IMR-90 (cell line): Measurements from ENCODE around the gene B3GAT3. TPM values are rescaled to one million over a fixed set of nuclear protein-coding genes. Genes with fewer than 3 reads are reported as not detected.

Source experiments
- ATAC-seq: fragments of 200-7000 bp; cut with Tn5 transposase; 2 replicates; pipeline ENCODE4 v1.9.1; 2020; ENCODE audit warnings: low read depth, mild to moderate bottlenecking, moderate library complexity
- BruUV-seq: library from RNA; stranded (reverse); fragments of 400-500 nt; replicated peaks from 2 replicates; lab custom pipeline; 2021; lab: Mats Ljungman, UMichigan
- CTCF ChIA-PET: fragments of 300-600 bp; formaldehyde crosslinking; extraction: SDS; loops from one replicate; lab custom pipeline; 2021; ENCODE audit warnings: antibody characterized with exemption; lab: Yijun Ruan, JAX
- POLR2A ChIA-PET: fragments of 300-600 bp; sonication (Branson Sonifier 250); formaldehyde crosslinking; loops from one replicate; lab custom pipeline; 2022; ENCODE audit warnings: antibody characterized with exemption; ENCODE audit not compliant: unreplicated experiment; lab: Charles Lee
- DNase-seq: peaks from one replicate; pipeline ENCODE4 v3.0.0; 2013
- H2AFZ ChIP-seq: replicated peaks from 2 replicates; pipeline ENCODE3; 2013; ENCODE audit warnings: low read length, mild to moderate bottlenecking; ENCODE audit not compliant: poor library complexity
- H2AK5ac ChIP-seq: 2 replicates; pipeline ENCODE4 v1.6.1; 2013; ENCODE audit warnings: low read depth, low read length, inconsistent platforms
- H2AK9ac ChIP-seq: replicated peaks from 2 replicates; pipeline ENCODE3; 2013; ENCODE audit warnings: mild to moderate bottlenecking, low read depth, low read length, moderate library complexity; ENCODE audit not compliant: poor library complexity
- H2BK120ac ChIP-seq: 2 replicates; pipeline ENCODE4 v1.6.1; 2013; ENCODE audit warnings: low read depth, low read length, inconsistent platforms
- H2BK15ac ChIP-seq: 3 replicates; pipeline ENCODE4 v1.6.1; 2013; ENCODE audit warnings: low read depth, low read length, inconsistent platforms
- H2BK20ac ChIP-seq: 2 replicates; pipeline ENCODE4 v1.6.1; 2013; ENCODE audit warnings: low read depth, mild to moderate bottlenecking, inconsistent platforms, low read length, moderate library complexity
- H2BK5ac ChIP-seq: 2 replicates; pipeline ENCODE4 v1.6.1; 2013; ENCODE audit warnings: mild to moderate bottlenecking, low read depth, low read length, inconsistent platforms; ENCODE audit not compliant: poor library complexity, severe bottlenecking
- H3K14ac ChIP-seq: replicated peaks from 2 replicates; pipeline ENCODE4 v1.6.1; 2013; ENCODE audit warnings: low read depth, low read length, inconsistent platforms
- H3K18ac ChIP-seq: 2 replicates; pipeline ENCODE4 v1.6.1; 2013; ENCODE audit warnings: low read depth, low read length, control low read depth
- H3K23ac ChIP-seq: 2 replicates; pipeline ENCODE4 v1.6.1; 2013; ENCODE audit warnings: low read depth, low read length, inconsistent platforms
- H3K27ac ChIP-seq: 2 replicates; pipeline ENCODE4 v1.5.1; 2013; ENCODE audit warnings: mild to moderate bottlenecking, control low read depth, low read length; ENCODE audit not compliant: insufficient read depth
- H3K27me3 ChIP-seq: 2 replicates; pipeline ENCODE4 v1.6.1; 2013; ENCODE audit warnings: low read length; ENCODE audit not compliant: control insufficient read depth, insufficient read depth
- H3K36me3 ChIP-seq: 2 replicates; pipeline ENCODE4 v1.6.1; 2013; ENCODE audit warnings: low read length, mixed read lengths; ENCODE audit not compliant: control insufficient read depth, insufficient read depth
- H3K4ac ChIP-seq: 2 replicates; pipeline ENCODE4 v1.6.1; 2013; ENCODE audit warnings: low read depth, low read length, inconsistent platforms
- H3K4me1 ChIP-seq: 2 replicates; pipeline ENCODE4 v1.6.1; 2013; ENCODE audit warnings: low read length, mixed read lengths; ENCODE audit not compliant: control insufficient read depth, insufficient read depth
- H3K4me2 ChIP-seq: 2 replicates; pipeline ENCODE4 v1.6.1; 2013; ENCODE audit warnings: low read depth, mild to moderate bottlenecking, control low read depth, low read length, moderate library complexity
- H3K4me3 ChIP-seq: 2 replicates; pipeline ENCODE4 v1.5.1; 2013; ENCODE audit warnings: low read depth, mild to moderate bottlenecking, control low read depth, low read length, moderate library complexity; ENCODE audit not compliant: insufficient read depth
- H3K56ac ChIP-seq: 2 replicates; pipeline ENCODE4 v1.6.1; 2013; ENCODE audit warnings: low read length, inconsistent platforms; ENCODE audit not compliant: insufficient read depth; ENCODE audit errors: extremely low read depth
- H3K79me1 ChIP-seq, 2 experiments: 2 replicates each; pipeline ENCODE4 v1.6.1; 2013; ENCODE audit warnings: low read length in 2 of 2, inconsistent platforms in 1 of 2, low read depth in 1 of 2
- H3K9ac ChIP-seq: 2 replicates; pipeline ENCODE4 v1.6.1; 2013; ENCODE audit warnings: low read depth, low read length, control low read depth
- H3K9me1 ChIP-seq: 2 replicates; pipeline ENCODE4 v1.6.1; 2013; ENCODE audit warnings: low read length, inconsistent platforms; ENCODE audit not compliant: insufficient read depth
- H3K9me3 ChIP-seq: 2 replicates; pipeline ENCODE4 v1.6.1; 2013; ENCODE audit warnings: low read length; ENCODE audit not compliant: control insufficient read depth, insufficient read depth
- H4K20me1 ChIP-seq: 2 replicates; pipeline ENCODE4 v1.6.1; 2013; ENCODE audit warnings: low read length, inconsistent platforms; ENCODE audit not compliant: insufficient read depth
- H4K5ac ChIP-seq: 2 replicates; pipeline ENCODE4 v1.6.1; 2013; ENCODE audit warnings: mild to moderate bottlenecking, low read depth, low read length, control low read depth
- H4K8ac ChIP-seq, 2 experiments: 2 replicates each; pipeline ENCODE4 v1.6.1; 2013; ENCODE audit warnings: low read depth in 2 of 2, low read length in 2 of 2, control low read depth in 1 of 2, inconsistent platforms in 1 of 2
- H4K91ac ChIP-seq: 2 replicates; pipeline ENCODE4 v1.6.1; 2013; ENCODE audit warnings: low read depth, low read length, inconsistent platforms; ENCODE audit not compliant: insufficient read depth
- BHLHE40 ChIP-seq: fragments of 150-350 bp; IDR thresholded peaks from 2 replicates; pipeline ENCODE4 v1.6.1; 2016; ENCODE audit warnings: mild to moderate bottlenecking, low read depth, low read length
- CEBPB ChIP-seq: IDR thresholded peaks from 2 replicates; pipeline ENCODE4 v1.6.1; 2012; ENCODE audit warnings: low read depth, low read length, improper control_type of control experiment
- CHD1 ChIP-seq: IDR thresholded peaks from 2 replicates; pipeline ENCODE4 v1.6.1; 2012; ENCODE audit warnings: low read depth, low read length, improper control_type of control experiment
- FOS ChIP-seq: fragments of 150-350 bp; IDR thresholded peaks from 2 replicates; pipeline ENCODE4 v1.6.1; 2016; ENCODE audit warnings: low read depth, low read length
- MAFK ChIP-seq: IDR thresholded peaks from 2 replicates; pipeline ENCODE4 v1.6.1; 2012; ENCODE audit warnings: low read depth, low read length, improper control_type of control experiment
- MAZ ChIP-seq: IDR thresholded peaks from 2 replicates; pipeline ENCODE4 v1.6.1; 2012; ENCODE audit warnings: low read depth, mild to moderate bottlenecking, low read length, improper control_type of control experiment, moderate library complexity, borderline replicate concordance
- NFE2L2 ChIP-seq: fragments of 150-350 bp; IDR thresholded peaks from 2 replicates; pipeline ENCODE4 v1.6.1; 2016; ENCODE audit warnings: low read depth, mild to moderate bottlenecking, low read length
- POLR2A ChIP-seq: IDR thresholded peaks from 2 replicates; pipeline ENCODE4 v1.6.1; 2012; ENCODE audit warnings: mild to moderate bottlenecking, low read depth, low read length
- RAD21 ChIP-seq: IDR thresholded peaks from 2 replicates; pipeline ENCODE4 v1.6.1; 2012; ENCODE audit warnings: low read length, improper control_type of control experiment
- RCOR1 ChIP-seq: IDR thresholded peaks from 2 replicates; pipeline ENCODE4 v1.6.1; 2012; ENCODE audit warnings: mild to moderate bottlenecking, low read length, improper control_type of control experiment; ENCODE audit not compliant: insufficient replicate concordance
- RFX5 ChIP-seq: IDR thresholded peaks from 2 replicates; pipeline ENCODE4 v1.8.0; 2012; ENCODE audit warnings: low read depth, mild to moderate bottlenecking, low read length, moderate library complexity
- SMC3 ChIP-seq: fragments of 150-350 bp; IDR thresholded peaks from 2 replicates; pipeline ENCODE4 v1.6.1; 2016; ENCODE audit warnings: low read depth, mild to moderate bottlenecking, antibody characterized with exemption, low read length, moderate library complexity
- USF2 ChIP-seq: fragments of 150-350 bp; IDR thresholded peaks from 2 replicates; pipeline ENCODE4 v1.6.1; 2017; ENCODE audit warnings: mild to moderate bottlenecking, antibody characterized with exemption, low read length, low read depth
- WGBS, 2 experiments: methylation state at CpG; one replicate each; pipeline versions ENCODE4 v1.1.5 to v1.1.7; 2013; ENCODE audit warnings: missing lambda C conversion rate in 2 of 2; ENCODE audit not compliant: insufficient read length in 1 of 2; ENCODE audit errors: extremely low coverage in 2 of 2; 5-methylcytosine and 5-hydroxymethylcytosine counted together
- dilution Hi-C: fragments of 300-500 bp; cut with HindIII; formaldehyde crosslinking; loops from one replicate; pipeline ENCODE4 v1.14.3; 2018; ENCODE audit warnings: low sequenced_read_pairs; ENCODE audit not compliant: unreplicated experiment
- in situ Hi-C: fragments of 300-500 bp; cut with MboI; formaldehyde crosslinking; loops from 3 replicates; pipeline ENCODE4 v1.14.3; 2019; ENCODE audit warnings: low sequenced_read_pairs, inconsistent platforms, mixed read lengths
- intact Hi-C: fragments of 100-400 bp; cut with micrococcal nuclease; formaldehyde crosslinking; loops from 2 replicates; pipeline ENCODE4 v1.10.0; 2022
- polyA plus RNA-seq, 3 experiments: library from polyadenylated mRNA; depleted of rRNA; stranded (reverse); fragments of >200 nt; gene quantifications; 2 replicates each; pipeline ENCODE4 v1.2.3, GENCODE V29; 2012; ENCODE audit warnings: low replicate concordance in 1 of 3
- total RNA-seq: library from RNA; depleted of rRNA; stranded (reverse); fragments of >200 nt; gene quantifications from 2 replicates; pipeline ENCODE4 v1.2.3, GENCODE V29; 2012
- TF ChIP-seq, protein P1 (sequence below): conservative IDR thresholded peaks from 2 replicates; pipeline ENCODE4 v1.5.1; 2012; ENCODE audit warnings: mild to moderate bottlenecking, low read depth, low read length, improper control_type of control experiment
- TF ChIP-seq, protein P2 (sequence below): fragments of 150-350 bp; IDR thresholded peaks from 2 replicates; pipeline ENCODE4 v1.6.1; 2016; ENCODE audit warnings: low read depth, mild to moderate bottlenecking, low read length, moderate library complexity, borderline replicate concordance

Gene B3GAT3
- total and polyA plus RNA-seq, 2 of the 4 experiments (the other 2 are of a cell fraction), result 10.4 to 38.4 TPM

DNA sequence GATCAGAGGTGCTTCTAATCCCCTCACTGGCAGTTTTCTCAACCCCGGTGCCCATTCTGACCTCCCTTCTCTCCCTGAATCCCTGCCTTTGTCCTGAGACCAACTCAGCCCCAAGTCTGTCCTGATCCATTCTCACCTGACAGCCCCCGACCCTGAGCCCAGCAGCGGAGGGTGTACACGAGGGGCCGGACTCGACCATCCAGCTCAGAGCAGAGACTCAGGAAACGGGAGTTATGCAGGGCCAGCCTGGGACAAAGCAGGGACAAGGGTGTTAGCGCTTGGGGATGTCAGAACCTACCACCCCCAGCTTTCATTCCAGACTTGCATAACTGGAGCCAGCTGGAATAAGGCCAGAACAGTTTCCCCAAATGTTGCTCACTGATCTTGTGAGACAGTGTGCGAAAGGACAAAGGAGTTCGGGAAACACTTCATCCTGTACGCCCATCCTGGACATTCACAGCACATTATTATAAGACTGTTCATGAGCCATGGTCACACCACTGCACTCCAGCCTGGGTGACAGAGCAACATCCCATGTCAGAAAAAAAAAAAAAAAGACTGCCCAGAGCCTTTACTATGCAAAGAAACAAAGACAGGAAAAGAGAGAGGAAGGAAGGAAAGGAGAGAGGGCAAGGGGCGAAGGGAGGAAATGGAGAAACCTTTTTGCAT lies 44.6 kb downstream of the B3GAT3 start:
- no peak overlapping the region for H3K9ac ChIP-seq
- in situ Hi-C loops (no loop called here), dilution Hi-C loops (no loop called here), intact Hi-C loops (no loop called here)
- H2BK5ac ChIP-seq, result no peak overlapping the region
- ATAC-seq (no peak), DNase-seq (peak; percentile 26)
- ChIA-PET POLR2A (interaction anchor here (0.7 kb wide), 1 partner anchor 34 kb away, joined by 7 read pairs; no protein-coding TSS in a partner anchor), CTCF (interaction anchor here (1.4 kb wide), 1 partner anchor 14 kb away, joined by 3 read pairs; the partner anchor contains the start of gene TUT1)
- peak overlapping the region; percentile 26; the same call in 1 of the 2 replicates for H2AK5ac ChIP-seq
- H3K14ac ChIP-seq, result no peak overlapping the region
- H3K27ac ChIP-seq, result no peak overlapping the region
- no peak overlapping the region for H2BK15ac ChIP-seq
- no peak overlapping the region for H3K4me3 ChIP-seq
- H4K8ac ChIP-seq, result no peak overlapping the region
- H3K4me1 ChIP-seq, result peaks cover 11% of the 10 kb centered on the region
- no peak overlapping the region for H2BK20ac ChIP-seq
- H3K9me1 ChIP-seq, result peaks cover 8% of the 10 kb centered on the region
- no peak overlapping the region for H4K5ac ChIP-seq
- no peak overlapping the region for H3K56ac ChIP-seq
- H3K18ac ChIP-seq, result no peak overlapping the region
- peak overlapping the region; percentile 50; the same call in 1 of the 2 replicates for H3K23ac ChIP-seq
- no peak overlapping the region for H3K4me2 ChIP-seq
- peaks cover 37% of the 10 kb centered on the region for H3K36me3 ChIP-seq
- peak overlapping the region; percentile 89 for H2AK9ac ChIP-seq
- H3K79me1 ChIP-seq, result peaks cover 10 to 50% of the 10 kb centered on the region in 2 experiments; a peak in 3 of 4 replicates
- no peak overlapping the region for H2BK120ac ChIP-seq
- no peaks in the 10 kb centered on the region for H3K27me3 ChIP-seq
- H4K91ac ChIP-seq, result no peak overlapping the region
- H3K9me3 ChIP-seq, result no peaks in the 10 kb centered on the region
- no TSS peak for BruUV-seq
- WGBS, 2 experiments, result 87% methylated on average over 3 of the region's 12 CpGs; no CpG with 5 or more reads in 1 of the 2 experiments
- peaks cover 11% of the 10 kb centered on the region for H4K20me1 ChIP-seq
- peak overlapping the region; percentile 21 for H2AFZ ChIP-seq
- H3K4ac ChIP-seq, result no peak overlapping the region; the same call in 1 of the 2 replicates
- TF ChIP-seq FOS (no peak), SMC3 (no peak), RAD21 (no peak), CEBPB (no peak), BHLHE40 (no peak), NFE2L2 (no peak), USF2 (no peak), POLR2A (no peak), RFX5 (no peak), MAFK (no peak), RCOR1 (no peak), MAZ (no peak), CHD1 (no peak)
- TF ChIP-seq, protein P1, sequence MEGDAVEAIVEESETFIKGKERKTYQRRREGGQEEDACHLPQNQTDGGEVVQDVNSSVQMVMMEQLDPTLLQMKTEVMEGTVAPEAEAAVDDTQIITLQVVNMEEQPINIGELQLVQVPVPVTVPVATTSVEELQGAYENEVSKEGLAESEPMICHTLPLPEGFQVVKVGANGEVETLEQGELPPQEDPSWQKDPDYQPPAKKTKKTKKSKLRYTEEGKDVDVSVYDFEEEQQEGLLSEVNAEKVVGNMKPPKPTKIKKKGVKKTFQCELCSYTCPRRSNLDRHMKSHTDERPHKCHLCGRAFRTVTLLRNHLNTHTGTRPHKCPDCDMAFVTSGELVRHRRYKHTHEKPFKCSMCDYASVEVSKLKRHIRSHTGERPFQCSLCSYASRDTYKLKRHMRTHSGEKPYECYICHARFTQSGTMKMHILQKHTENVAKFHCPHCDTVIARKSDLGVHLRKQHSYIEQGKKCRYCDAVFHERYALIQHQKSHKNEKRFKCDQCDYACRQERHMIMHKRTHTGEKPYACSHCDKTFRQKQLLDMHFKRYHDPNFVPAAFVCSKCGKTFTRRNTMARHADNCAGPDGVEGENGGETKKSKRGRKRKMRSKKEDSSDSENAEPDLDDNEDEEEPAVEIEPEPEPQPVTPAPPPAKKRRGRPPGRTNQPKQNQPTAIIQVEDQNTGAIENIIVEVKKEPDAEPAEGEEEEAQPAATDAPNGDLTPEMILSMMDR, result no peak
- TF ChIP-seq, protein P2, sequence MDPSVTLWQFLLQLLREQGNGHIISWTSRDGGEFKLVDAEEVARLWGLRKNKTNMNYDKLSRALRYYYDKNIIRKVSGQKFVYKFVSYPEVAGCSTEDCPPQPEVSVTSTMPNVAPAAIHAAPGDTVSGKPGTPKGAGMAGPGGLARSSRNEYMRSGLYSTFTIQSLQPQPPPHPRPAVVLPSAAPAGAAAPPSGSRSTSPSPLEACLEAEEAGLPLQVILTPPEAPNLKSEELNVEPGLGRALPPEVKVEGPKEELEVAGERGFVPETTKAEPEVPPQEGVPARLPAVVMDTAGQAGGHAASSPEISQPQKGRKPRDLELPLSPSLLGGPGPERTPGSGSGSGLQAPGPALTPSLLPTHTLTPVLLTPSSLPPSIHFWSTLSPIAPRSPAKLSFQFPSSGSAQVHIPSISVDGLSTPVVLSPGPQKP, result no peak
